GM23248 (cell line): ENCODE measurements around the gene C16orf78.

ENCODE experiments used
- EZH2 ChIP-seq: fragments of 200-600 bp; sonication (generic); IDR thresholded peaks from 2 replicates; pipeline ENCODE4 v1.6.1; 2018; ENCODE audit warnings: antibody characterized with exemption, mild to moderate bottlenecking; ENCODE audit not compliant: insufficient read depth, poor library complexity, severe bottlenecking
- EZH2phosphoT487 ChIP-seq: fragments of 200-600 bp; sonication (generic); IDR thresholded peaks from 2 replicates; pipeline ENCODE4 v1.6.1; 2018; ENCODE audit warnings: antibody characterized with exemption, moderate library complexity, mild to moderate bottlenecking, low read depth; ENCODE audit not compliant: insufficient read depth

DNA sequence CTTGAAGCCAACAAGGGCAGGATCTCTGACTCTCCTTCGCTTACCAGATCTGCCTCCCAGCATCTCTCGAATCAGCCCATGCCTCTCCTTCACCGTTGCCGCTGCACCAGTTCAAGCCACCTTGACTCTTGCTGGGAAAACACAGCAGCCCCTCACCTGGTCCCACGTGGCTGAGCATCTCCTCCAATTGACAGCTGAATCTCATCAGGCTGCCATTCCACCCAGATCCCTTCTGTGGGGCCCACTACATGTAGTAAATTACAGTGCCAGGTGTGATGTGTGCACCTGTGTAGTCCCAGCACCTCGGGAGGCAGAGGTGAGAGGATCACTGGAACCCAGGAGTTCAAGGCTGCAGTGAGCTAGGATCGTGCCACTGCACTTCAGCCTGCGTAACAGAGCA is 37.8 kb upstream of the C16orf78 start:
- TF ChIP-seq EZH2 (no peak), EZH2phosphoT487 (no peak)
